Tongue (tissue), 1 donor: ENCODE data around the gene HADHA. TPM values are rescaled to one million over a fixed set of nuclear protein-coding genes. Genes with fewer than 3 reads are reported as not detected.

ENCODE experiments used
- total RNA-seq: library from RNA; depleted of rRNA; stranded (reverse); fragments of >200 nt; gene quantifications from one replicate; pipeline ENCODE4 v1.2.3, GENCODE V29; 2014

HADHA gene
- total RNA-seq, 1 donor from 2014 or later: 191 TPM

Other genes with a start within 250 kb of the HADHA start
- 96.6 TPM for gene RAB10, start 210.5 kb downstream of the HADHA start, total RNA-seq
- gene GAREM2, start 71.5 kb downstream of the HADHA start, total RNA-seq: 1.8 TPM
- gene HADHB, start 307 bp upstream of the HADHA start, total RNA-seq: 196 TPM
- 20.6 TPM for gene SELENOI, start 101.5 kb upstream of the HADHA start, total RNA-seq
- gene ADGRF3, start 102.2 kb upstream of the HADHA start, total RNA-seq: not detected
- not detected for gene DRC1, start 157.3 kb upstream of the HADHA start, total RNA-seq
- 12.4 TPM for gene OTOF, start 233.5 kb upstream of the HADHA start, total RNA-seq